Measurements from ENCODE around the gene DDAH1. TPM values are rescaled to one million over a fixed set of nuclear protein-coding genes. Genes with fewer than 3 reads are reported as not detected.

Gene DDAH1
- total RNA-seq, 4 donors from 2014 or later, result 11.2 to 16.7 (median 15.8) TPM

DNA sequence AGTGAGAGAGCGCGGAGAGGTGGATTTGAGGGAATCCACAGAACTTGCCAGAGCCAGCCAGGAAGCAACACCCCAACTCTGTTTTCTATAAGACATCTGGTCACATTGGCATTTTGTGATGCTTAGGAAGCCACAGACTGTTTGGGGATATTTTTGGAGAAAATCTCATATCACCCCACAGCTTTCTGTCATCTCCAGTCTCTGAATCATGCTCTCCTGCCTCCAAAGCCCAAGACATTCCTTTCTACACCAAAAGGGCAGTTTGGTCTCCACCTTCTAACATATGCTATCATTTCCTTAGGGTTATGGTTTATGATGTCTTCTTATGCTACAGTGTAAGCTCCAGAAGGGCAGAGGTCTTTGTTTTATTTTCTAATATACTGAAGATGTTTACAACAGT lies 174.1 kb downstream of the DDAH1 start:
- TF ChIP-seq, protein P1, sequence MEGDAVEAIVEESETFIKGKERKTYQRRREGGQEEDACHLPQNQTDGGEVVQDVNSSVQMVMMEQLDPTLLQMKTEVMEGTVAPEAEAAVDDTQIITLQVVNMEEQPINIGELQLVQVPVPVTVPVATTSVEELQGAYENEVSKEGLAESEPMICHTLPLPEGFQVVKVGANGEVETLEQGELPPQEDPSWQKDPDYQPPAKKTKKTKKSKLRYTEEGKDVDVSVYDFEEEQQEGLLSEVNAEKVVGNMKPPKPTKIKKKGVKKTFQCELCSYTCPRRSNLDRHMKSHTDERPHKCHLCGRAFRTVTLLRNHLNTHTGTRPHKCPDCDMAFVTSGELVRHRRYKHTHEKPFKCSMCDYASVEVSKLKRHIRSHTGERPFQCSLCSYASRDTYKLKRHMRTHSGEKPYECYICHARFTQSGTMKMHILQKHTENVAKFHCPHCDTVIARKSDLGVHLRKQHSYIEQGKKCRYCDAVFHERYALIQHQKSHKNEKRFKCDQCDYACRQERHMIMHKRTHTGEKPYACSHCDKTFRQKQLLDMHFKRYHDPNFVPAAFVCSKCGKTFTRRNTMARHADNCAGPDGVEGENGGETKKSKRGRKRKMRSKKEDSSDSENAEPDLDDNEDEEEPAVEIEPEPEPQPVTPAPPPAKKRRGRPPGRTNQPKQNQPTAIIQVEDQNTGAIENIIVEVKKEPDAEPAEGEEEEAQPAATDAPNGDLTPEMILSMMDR (IDR thresholded peaks at IDR 0.05), result no peak
- DNase-seq (ENCODE audit: low spot score), result no peak
- no peak for ATAC-seq (ENCODE audit: low FRiP score)

DNA sequence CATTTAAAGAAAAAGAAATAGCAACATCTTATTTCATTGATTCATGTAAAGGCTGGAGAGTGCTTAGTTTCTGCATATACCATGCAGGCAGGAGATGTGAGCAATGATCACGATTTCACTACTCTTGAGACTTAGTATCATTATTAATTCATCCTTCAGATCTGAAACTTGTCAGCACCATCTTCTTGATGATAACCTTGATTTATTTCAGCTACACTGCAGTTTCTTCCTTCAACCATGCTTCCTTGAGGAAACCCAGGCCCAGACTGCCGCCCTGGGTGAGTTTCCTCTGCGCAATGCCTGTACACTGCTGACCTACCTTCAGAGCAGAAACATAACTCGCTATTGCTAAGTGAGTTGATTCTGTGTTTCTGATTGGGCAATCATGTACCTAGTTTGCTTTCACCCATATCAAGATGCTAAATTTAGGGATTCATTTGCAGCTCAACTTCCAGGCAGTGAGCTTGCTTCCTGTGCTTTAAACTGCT lies 175.1 kb downstream of the DDAH1 start:
- no peak for ATAC-seq (ENCODE audit: low FRiP score)
- DNase-seq (ENCODE audit: low spot score), result no peak
- TF ChIP-seq, protein P1 (IDR thresholded peaks at IDR 0.05), result no peak

DNA sequence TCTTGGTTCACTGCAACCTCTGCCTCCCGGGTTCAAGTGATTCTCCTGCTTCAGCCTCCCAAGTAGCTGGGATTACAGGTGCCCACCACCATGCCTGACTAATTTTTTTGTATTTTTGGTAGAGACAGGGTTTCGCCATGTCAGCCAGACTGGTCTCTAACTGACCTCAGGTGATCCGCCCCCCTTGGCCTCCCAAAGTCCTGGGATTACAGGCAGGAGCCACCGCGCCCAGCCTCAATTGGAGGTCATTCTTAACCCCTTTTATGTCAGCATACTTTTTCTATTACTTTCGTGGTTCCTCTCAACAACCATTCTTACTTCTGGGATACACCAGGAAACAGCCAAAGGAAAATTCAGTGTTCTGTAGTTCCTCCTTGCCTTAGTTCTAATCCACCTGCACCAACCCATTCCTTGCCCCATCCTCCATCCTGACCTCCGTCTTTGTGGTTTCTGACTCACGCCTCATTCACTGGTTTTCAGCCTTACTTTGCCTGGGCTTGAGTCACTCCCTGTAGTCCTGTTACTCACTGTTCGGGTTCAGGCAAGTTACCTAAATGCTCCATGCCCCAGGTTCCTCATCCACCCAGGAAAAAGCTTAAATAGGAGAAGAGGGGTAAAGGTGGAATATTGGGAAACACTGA lies 175.6 kb downstream of the DDAH1 start:
- ATAC-seq (ENCODE audit: low FRiP score) (no peak), DNase-seq (ENCODE audit: low spot score) (no peak)
- TF ChIP-seq, protein P1 (IDR thresholded peaks at IDR 0.05), result no peak

DNA sequence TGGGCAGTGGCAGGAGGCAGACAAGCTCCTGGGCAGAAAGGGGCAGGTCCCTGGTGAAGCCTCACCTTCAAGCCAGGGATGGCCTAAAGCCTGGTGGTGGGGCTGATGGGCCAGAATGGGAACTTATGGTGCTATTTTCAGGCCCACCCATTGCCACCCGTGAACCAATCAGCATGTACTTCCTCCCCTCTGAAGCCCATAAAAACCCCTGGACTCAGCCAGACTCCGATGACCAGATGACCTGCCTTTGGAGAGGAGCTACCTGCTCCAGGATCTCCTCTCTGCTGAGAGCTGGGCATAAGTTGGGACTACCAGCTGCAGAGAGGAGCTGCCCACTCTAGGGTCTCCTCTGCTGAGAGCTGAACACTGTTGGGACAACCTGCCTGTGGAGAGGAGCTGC lies 180.8 kb downstream of the DDAH1 start:
- no peak for ATAC-seq (ENCODE audit: low FRiP score)
- DNase-seq (ENCODE audit: low spot score), result no peak
- TF ChIP-seq, protein P1 (IDR thresholded peaks at IDR 0.05), result no peak

DNA sequence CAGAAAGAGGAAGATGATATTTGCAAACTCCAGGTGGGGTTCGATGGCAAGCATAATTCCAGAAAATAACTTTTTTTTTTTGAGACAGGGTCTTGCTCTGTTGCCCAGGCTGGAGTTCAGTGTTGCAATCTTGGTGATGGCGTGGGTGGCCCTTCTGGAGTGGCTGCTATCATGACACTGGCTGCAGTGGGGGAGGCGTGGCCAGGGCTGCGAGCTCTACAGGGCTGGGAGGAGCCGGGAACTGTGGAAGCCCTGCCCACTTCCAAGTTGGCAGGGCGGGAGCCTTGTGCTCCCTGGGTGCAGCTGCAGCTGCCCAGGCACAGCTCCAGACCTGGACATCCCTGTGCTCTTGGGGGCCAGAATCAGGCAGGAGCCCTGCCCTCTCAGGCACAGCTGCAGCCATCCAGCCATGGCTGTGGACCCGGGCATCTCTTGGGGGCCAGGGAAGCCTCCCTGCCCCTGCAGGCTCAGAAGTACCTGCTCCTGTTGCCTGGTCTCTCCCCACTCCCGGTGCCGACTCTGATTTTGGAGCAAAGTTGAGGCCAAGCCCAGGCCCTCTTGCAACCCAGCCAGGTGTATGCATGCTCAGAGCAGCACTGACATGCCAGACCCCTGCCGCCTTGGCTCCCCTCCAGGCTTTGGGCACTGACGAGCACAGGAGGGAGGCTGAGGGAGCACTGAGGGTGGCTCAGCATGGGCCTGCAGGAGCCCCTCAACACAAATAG lies 181.3 kb downstream of the DDAH1 start:
- DNase-seq (ENCODE audit: low spot score) (no peak), ATAC-seq (ENCODE audit: low FRiP score) (no peak)
- TF ChIP-seq, protein P1 (IDR thresholded peaks at IDR 0.05), result no peak

DNA sequence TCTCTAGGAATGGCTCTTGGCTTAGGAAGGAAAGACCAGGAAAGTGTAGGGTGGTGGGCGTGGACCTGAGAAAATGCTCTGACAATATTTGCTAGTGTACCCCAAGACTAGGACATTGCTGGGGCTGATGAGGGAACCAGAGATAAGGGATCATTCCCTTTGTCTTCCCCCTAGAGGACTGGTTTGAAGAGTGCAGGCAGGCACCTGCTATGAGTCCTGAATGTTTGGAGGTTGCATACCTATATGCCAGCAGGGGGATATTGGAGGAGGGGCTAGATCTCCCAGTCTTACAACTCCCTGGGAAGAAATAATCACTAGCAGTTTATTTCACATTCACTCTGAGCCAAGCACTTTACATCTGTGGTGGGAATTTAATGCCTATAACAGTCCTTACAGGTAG lies 182.5 kb downstream of the DDAH1 start:
- DNase-seq (ENCODE audit: low spot score) (no peak), ATAC-seq (ENCODE audit: low FRiP score) (no peak)
- TF ChIP-seq, protein P1 (IDR thresholded peaks at IDR 0.05), result no peak

DNA sequence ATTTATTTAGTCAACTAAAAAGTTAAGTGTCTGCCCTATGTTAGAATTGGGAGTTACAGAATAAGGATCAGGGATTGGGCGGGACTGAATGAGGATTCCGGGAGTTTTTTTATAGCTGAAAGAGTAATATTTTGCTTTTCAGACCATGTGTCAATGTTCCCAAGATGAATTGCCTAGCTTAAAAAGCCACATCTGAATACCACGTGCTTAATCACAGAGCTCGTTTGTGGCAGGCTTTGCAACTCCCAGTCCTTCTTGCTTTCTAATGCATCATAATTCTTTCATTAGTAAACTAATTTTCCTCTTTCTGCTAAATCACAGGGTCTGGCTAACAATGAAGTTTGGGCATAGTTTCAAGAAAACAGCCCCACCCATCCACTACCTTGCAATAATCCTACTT lies 184.3 kb downstream of the DDAH1 start:
- ATAC-seq (ENCODE audit: low FRiP score) (no peak), DNase-seq (ENCODE audit: low spot score) (no peak)
- TF ChIP-seq, protein P1 (IDR thresholded peaks at IDR 0.05), result no peak

Measured in omental fat pad (tissue), 4 donors.